Measurements from ENCODE around the gene EPHA10.

DNA sequence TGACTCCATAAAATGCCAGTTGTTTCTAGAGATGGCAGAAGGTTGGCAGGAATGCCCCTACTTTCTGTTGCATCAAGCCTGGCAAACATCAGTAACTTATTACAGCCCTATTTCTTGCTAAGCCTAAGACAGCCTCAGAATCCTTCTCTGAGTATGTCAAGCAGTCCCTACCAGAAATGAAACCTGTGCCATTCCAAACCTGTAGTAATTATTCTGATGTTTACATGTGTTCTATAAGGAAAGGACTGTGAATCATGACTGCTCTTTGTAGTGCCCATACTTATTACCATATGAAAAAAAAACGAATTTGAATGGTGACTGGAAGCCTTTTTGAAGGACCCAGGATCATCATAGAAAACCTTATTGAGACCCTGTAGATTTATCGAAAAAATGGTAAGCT lies 67.2 kb downstream of the EPHA10 start:
- TF ChIP-seq, protein P1, sequence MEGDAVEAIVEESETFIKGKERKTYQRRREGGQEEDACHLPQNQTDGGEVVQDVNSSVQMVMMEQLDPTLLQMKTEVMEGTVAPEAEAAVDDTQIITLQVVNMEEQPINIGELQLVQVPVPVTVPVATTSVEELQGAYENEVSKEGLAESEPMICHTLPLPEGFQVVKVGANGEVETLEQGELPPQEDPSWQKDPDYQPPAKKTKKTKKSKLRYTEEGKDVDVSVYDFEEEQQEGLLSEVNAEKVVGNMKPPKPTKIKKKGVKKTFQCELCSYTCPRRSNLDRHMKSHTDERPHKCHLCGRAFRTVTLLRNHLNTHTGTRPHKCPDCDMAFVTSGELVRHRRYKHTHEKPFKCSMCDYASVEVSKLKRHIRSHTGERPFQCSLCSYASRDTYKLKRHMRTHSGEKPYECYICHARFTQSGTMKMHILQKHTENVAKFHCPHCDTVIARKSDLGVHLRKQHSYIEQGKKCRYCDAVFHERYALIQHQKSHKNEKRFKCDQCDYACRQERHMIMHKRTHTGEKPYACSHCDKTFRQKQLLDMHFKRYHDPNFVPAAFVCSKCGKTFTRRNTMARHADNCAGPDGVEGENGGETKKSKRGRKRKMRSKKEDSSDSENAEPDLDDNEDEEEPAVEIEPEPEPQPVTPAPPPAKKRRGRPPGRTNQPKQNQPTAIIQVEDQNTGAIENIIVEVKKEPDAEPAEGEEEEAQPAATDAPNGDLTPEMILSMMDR (IDR thresholded peaks at IDR 0.05): no peak
- TF ChIP-seq POLR2AphosphoS5 (IDR thresholded peaks at IDR 0.05): no peak
